SK-N-SH (cell line): ENCODE results near the gene CSNK2B.

Source experiments
- FOSL2 ChIP-seq: IDR thresholded peaks from 2 replicates; pipeline ENCODE4 v1.4.0; 2012; ENCODE audit warnings: low read depth, mild to moderate bottlenecking, moderate library complexity, borderline replicate concordance
- JUND ChIP-seq: IDR thresholded peaks from 2 replicates; pipeline ENCODE4 v1.4.0; 2012
- NRF1 ChIP-seq: IDR thresholded peaks from 2 replicates; pipeline ENCODE4 v1.6.1; 2012; ENCODE audit warnings: low read depth, mild to moderate bottlenecking, low read length
- RAD21 ChIP-seq: IDR thresholded peaks from 2 replicates; pipeline ENCODE4 v1.6.1; 2012; ENCODE audit warnings: mild to moderate bottlenecking, low read length
- TF ChIP-seq, protein P1 (sequence below): fragments of 200-600 bp; sonication (generic); IDR thresholded peaks from 2 replicates; pipeline ENCODE4 v1.6.1; 2017; ENCODE audit warnings: antibody characterized with exemption, mild to moderate bottlenecking, moderate library complexity

DNA sequence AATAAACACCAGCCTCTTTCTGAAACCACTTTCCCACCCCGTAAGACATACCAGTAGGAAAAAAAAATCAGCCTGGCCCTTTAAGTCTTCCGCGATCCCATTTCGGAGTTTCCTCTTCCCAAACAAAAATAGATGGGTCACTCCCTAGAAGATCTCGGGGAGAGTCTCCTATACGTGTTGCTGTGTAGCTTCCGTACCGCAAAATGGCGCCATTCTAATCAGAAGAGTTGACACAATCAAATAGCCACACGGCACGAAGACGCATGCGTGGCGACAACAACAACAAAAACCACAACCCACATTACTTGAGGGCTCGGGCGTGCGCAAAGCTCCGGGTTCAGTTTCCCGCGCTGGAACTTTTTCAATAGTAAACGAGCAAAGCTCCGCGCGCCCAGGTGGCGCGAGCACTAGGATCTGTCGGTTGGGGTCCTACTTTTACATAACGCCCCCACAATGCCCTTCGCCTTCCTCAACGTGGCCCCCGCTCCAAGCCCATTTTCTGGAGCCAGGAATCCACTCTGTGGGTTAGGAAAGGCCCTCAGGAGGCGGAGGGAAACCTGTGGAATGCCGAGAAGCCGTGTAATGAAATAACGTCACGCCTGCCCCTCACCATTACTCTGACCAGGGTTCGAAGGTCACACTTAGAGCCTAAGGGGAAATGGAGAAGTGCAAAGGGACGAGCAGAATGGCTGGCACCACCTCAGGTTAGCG is 935 bp upstream of the CSNK2B start, which contains the start of gene GPANK1:
- TF ChIP-seq NRF1 (peak; percentile 88), FOSL2 (no peak), JUND (no peak), RAD21 (no peak)
- TF ChIP-seq, protein P1, sequence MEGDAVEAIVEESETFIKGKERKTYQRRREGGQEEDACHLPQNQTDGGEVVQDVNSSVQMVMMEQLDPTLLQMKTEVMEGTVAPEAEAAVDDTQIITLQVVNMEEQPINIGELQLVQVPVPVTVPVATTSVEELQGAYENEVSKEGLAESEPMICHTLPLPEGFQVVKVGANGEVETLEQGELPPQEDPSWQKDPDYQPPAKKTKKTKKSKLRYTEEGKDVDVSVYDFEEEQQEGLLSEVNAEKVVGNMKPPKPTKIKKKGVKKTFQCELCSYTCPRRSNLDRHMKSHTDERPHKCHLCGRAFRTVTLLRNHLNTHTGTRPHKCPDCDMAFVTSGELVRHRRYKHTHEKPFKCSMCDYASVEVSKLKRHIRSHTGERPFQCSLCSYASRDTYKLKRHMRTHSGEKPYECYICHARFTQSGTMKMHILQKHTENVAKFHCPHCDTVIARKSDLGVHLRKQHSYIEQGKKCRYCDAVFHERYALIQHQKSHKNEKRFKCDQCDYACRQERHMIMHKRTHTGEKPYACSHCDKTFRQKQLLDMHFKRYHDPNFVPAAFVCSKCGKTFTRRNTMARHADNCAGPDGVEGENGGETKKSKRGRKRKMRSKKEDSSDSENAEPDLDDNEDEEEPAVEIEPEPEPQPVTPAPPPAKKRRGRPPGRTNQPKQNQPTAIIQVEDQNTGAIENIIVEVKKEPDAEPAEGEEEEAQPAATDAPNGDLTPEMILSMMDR, result no peak
